Measurements from ENCODE around the gene OPTC. TPM values are rescaled to one million over a fixed set of nuclear protein-coding genes. Genes with fewer than 3 reads are reported as not detected.
"Not testable (repeated sequence)": the region's sequence is repeated elsewhere in the genome, so short reads cannot be mapped to it uniquely, and the experiment has no call there.

OPTC gene
- polyA plus RNA-seq, 3 donors from 2014 or later, result not detected

DNA sequence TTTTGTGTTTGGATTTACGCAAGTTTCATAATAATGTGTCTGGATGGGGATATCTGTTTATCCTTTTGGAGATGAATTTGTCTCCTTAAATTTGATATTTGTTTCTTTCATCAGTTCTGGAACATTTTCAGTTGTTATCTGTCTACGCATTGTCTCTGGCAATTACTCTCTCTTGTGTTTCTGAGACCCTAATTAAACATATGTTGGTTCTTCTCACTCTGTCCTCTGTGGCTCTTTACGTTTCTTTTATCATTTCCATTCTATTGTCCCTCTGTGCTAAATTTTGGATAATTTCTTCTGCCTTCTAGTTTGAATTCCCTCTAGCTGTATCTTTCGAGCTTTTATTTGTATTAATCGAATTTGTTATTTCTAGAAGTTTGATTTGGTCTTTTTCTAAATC lies 35.9 kb upstream of the OPTC start:
- H3K4me1 Mint-ChIP-seq, result no peaks in the 10 kb centered on the region
- H3K27ac Mint-ChIP-seq, result no peak overlapping the region
- H3K4me3 Mint-ChIP-seq, result no peak overlapping the region
- no peaks in the 10 kb centered on the region for H3K9me3 Mint-ChIP-seq
- H3K36me3 Mint-ChIP-seq, result no peaks in the 10 kb centered on the region
- no peak for DNase-seq
- H3K27me3 Mint-ChIP-seq (ENCODE audit: low read depth in 3 of 3), result peaks cover 9 to 30% (median 13%) of the 10 kb centered on the region in 3 donors

- no peaks in the 10 kb centered on the region for H3K9me3 Mint-ChIP-seq
- no peak for DNase-seq
- H3K4me1 Mint-ChIP-seq, result no peaks in the 10 kb centered on the region
- H3K27me3 Mint-ChIP-seq (ENCODE audit: low read depth in 3 of 3), result peaks cover 8 to 36% (median 10%) of the 10 kb centered on the region in 3 donors
- H3K36me3 Mint-ChIP-seq, result no peaks in the 10 kb centered on the region
- no peak overlapping the region for H3K4me3 Mint-ChIP-seq
- no peak overlapping the region for H3K27ac Mint-ChIP-seq
These were observed 34.2 kb upstream of the OPTC start for GRCh38 chr1:203459671-203460201.

GRCh38 chr1:203461717-203462116 lies 32.2 kb upstream of the OPTC start:
- no peak for DNase-seq
- Mint-ChIP-seq H3K27me3 (ENCODE audit: low read depth in 3 of 3) (peaks cover 8 to 30% (median 10%) of the 10 kb centered on the region in 3 donors), H3K27ac (no peak overlapping the region), H3K4me3 (no peak overlapping the region), H3K9me3 (no peaks in the 10 kb centered on the region), H3K4me1 (no peaks in the 10 kb centered on the region), H3K36me3 (no peaks in the 10 kb centered on the region)

- DNase-seq, result no peak
- H3K9me3 Mint-ChIP-seq, result no peaks in the 10 kb centered on the region
- H3K27me3 Mint-ChIP-seq (ENCODE audit: low read depth in 3 of 3), result peaks cover 7 to 30% (median 10%) of the 10 kb centered on the region in 3 donors
- H3K4me3 Mint-ChIP-seq, result no peak overlapping the region
- H3K4me1 Mint-ChIP-seq, result no peaks in the 10 kb centered on the region
- H3K36me3 Mint-ChIP-seq, result no peaks in the 10 kb centered on the region
- H3K27ac Mint-ChIP-seq, result no peak overlapping the region
These were observed 31.8 kb upstream of the OPTC start for GRCh38 chr1:203462143-203462542.

DNA sequence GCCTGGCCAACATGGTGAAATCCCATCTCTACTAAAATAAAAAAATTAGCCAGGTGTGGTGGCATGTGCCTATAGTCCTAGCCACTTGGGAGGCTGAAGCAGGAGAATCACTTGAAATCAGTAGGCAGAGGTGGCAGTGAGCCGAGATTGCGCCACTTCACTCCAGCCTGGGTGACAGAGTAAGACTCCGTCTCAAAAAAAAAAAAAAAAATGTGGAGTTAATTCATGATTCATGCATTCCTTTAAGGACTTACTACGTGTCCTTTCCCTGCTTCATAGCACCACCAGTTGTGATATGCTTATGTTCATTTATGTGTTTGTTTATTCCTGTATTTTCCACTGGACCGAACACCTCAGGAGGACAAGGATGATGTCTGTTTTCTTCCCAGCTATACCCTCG lies 31.1 kb upstream of the OPTC start:
- DNase-seq, result no peak
- H3K4me3 Mint-ChIP-seq, result no peak overlapping the region
- H3K27ac Mint-ChIP-seq, result no peak overlapping the region
- H3K36me3 Mint-ChIP-seq, result no peaks in the 10 kb centered on the region
- H3K27me3 Mint-ChIP-seq (ENCODE audit: low read depth in 3 of 3), result peaks cover 9 to 32% (median 10%) of the 10 kb centered on the region in 3 donors
- no peaks in the 10 kb centered on the region for H3K4me1 Mint-ChIP-seq
- no peaks in the 10 kb centered on the region for H3K9me3 Mint-ChIP-seq

GRCh38 chr1:203463469-203464062 lies 30.4 kb upstream of the OPTC start:
- peaks cover 7 to 31% (median 9%) of the 10 kb centered on the region in 3 donors for H3K27me3 Mint-ChIP-seq (ENCODE audit: low read depth in 3 of 3)
- DNase-seq, result no peak
- no peaks in the 10 kb centered on the region for H3K36me3 Mint-ChIP-seq
- H3K27ac Mint-ChIP-seq, result no peak overlapping the region
- H3K9me3 Mint-ChIP-seq, result no peaks in the 10 kb centered on the region
- H3K4me3 Mint-ChIP-seq, result no peak overlapping the region
- H3K4me1 Mint-ChIP-seq, result no peaks in the 10 kb centered on the region

GRCh38 chr1:203464226-203464625 lies 29.7 kb upstream of the OPTC start:
- no peak for DNase-seq
- Mint-ChIP-seq H3K27ac (no peak overlapping the region), H3K9me3 (no peaks in the 10 kb centered on the region), H3K4me3 (no peak overlapping the region), H3K27me3 (ENCODE audit: low read depth in 3 of 3) (peaks cover 7 to 29% (median 9%) of the 10 kb centered on the region in 3 donors), H3K36me3 (no peaks in the 10 kb centered on the region), H3K4me1 (no peaks in the 10 kb centered on the region)

GRCh38 chr1:203464743-203465142 lies 29.2 kb upstream of the OPTC start:
- H3K4me3 Mint-ChIP-seq, result no peak overlapping the region
- DNase-seq, result no peak
- H3K4me1 Mint-ChIP-seq, result no peaks in the 10 kb centered on the region
- H3K36me3 Mint-ChIP-seq, result no peaks in the 10 kb centered on the region
- H3K9me3 Mint-ChIP-seq, result no peaks in the 10 kb centered on the region
- H3K27me3 Mint-ChIP-seq (ENCODE audit: low read depth in 3 of 3), result peaks cover 6 to 28% (median 10%) of the 10 kb centered on the region in 3 donors
- H3K27ac Mint-ChIP-seq, result no peak overlapping the region

DNA sequence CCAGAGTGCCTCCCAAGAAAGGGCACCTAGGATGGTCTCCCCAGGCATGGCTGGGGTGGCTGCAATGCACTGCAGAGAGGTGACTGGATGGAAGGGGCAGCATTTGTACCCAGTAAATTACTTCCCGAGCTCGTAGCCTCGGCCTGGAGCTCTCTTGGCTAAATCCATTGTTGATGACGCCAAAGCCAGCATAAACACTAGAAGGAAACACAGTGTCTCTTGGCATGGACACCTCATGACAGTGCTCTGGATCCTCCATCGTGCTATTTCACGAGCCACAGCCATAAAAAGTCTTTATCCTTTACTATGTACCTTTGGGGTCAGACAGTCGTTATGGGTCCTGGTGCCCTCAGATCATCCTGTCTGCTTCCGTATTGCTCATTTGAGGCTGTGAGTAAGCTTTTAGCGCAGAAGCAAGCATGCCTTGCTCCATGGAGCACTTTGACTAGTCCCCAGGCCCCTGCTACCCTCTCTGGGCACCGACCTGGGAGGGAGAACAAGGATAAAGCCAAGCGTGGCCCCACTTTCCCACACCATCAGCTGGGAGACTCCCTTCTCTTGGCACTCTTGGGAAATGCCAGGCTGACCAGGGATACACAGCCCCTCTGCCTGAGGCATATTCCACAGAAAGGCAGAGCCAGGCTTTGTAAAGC lies 28.7 kb upstream of the OPTC start:
- H3K36me3 Mint-ChIP-seq, result no peaks in the 10 kb centered on the region
- H3K27ac Mint-ChIP-seq, result no peak overlapping the region
- H3K27me3 Mint-ChIP-seq (ENCODE audit: low read depth in 3 of 3), result peaks cover 6 to 26% (median 10%) of the 10 kb centered on the region in 3 donors
- H3K4me3 Mint-ChIP-seq, result no peak overlapping the region
- H3K4me1 Mint-ChIP-seq, result no peaks in the 10 kb centered on the region
- no peak for DNase-seq
- H3K9me3 Mint-ChIP-seq, result no peaks in the 10 kb centered on the region

GRCh38 chr1:203465948-203466347 lies 28.0 kb upstream of the OPTC start:
- no peaks in the 10 kb centered on the region for H3K36me3 Mint-ChIP-seq
- H3K27ac Mint-ChIP-seq, result no peak overlapping the region
- no peaks in the 10 kb centered on the region for H3K9me3 Mint-ChIP-seq
- DNase-seq, result no peak
- no peak overlapping the region for H3K4me3 Mint-ChIP-seq
- peaks cover 5 to 24% (median 10%) of the 10 kb centered on the region in 3 donors for H3K27me3 Mint-ChIP-seq (ENCODE audit: low read depth in 3 of 3)
- H3K4me1 Mint-ChIP-seq, result no peaks in the 10 kb centered on the region

DNA sequence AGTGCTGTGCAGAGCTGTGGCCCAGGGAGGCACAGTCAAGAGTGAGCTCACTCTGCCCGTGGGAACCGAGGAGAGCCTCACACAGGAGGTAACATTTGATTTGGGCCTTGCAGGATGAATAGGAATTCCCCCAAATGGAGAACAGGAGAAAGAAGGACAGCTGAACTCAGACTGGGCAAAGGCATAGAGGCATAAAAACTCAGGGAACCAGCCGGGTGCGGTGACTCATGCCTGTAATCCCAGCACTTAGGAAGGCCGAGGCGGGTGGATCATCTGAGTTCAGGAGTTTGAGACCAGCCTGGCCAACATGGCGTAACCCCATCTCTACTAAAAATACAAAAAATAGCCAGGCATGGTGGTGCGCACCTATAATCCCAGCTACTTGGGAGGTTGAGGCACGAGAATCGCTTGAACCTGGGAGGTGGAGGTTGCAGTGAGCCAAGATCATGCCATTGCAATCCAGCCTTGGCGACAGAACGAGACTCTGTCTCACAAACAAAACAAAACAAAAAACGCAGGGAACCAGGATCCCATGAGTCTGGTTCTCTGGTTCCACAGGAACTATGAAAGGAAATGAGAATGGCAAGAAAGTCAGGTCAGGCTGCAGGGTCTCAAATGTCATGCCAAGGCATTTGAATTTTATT lies 26.9 kb upstream of the OPTC start:
- H3K27me3 Mint-ChIP-seq (ENCODE audit: low read depth in 3 of 3), result peaks cover 3 to 18% (median 9%) of the 10 kb centered on the region in 3 donors
- H3K4me1 Mint-ChIP-seq, DNase-seq, H3K36me3 Mint-ChIP-seq, H3K9me3 Mint-ChIP-seq, H3K4me3 Mint-ChIP-seq: not testable (repeated sequence)
- H3K27ac Mint-ChIP-seq, result peak overlapping the region in 1 of 6 donors; percentile 8

GRCh38 chr1:203467550-203467921 lies 26.4 kb upstream of the OPTC start:
- no peaks in the 10 kb centered on the region for H3K36me3 Mint-ChIP-seq
- no peaks in the 10 kb centered on the region for H3K4me1 Mint-ChIP-seq
- H3K27me3 Mint-ChIP-seq (ENCODE audit: low read depth in 3 of 3), result peaks cover 2 to 18% (median 8%) of the 10 kb centered on the region in 3 donors
- H3K27ac Mint-ChIP-seq, result no peak overlapping the region
- no peak for DNase-seq
- no peak overlapping the region for H3K4me3 Mint-ChIP-seq
- no peaks in the 10 kb centered on the region for H3K9me3 Mint-ChIP-seq

- H3K4me1 Mint-ChIP-seq, result no peaks in the 10 kb centered on the region
- H3K36me3 Mint-ChIP-seq, result no peaks in the 10 kb centered on the region
- DNase-seq, result no peak
- peaks cover 1 to 14% (median 9%) of the 10 kb centered on the region in 3 donors for H3K27me3 Mint-ChIP-seq (ENCODE audit: low read depth in 3 of 3)
- H3K27ac Mint-ChIP-seq, result no peak overlapping the region
- no peaks in the 10 kb centered on the region for H3K9me3 Mint-ChIP-seq
- H3K4me3 Mint-ChIP-seq, result no peak overlapping the region
These were observed 25.6 kb upstream of the OPTC start for GRCh38 chr1:203468326-203468725.

- no peaks in the 10 kb centered on the region for H3K9me3 Mint-ChIP-seq
- peaks cover 4 to 10% (median 9%) of the 10 kb centered on the region in 3 donors for H3K27me3 Mint-ChIP-seq (ENCODE audit: low read depth in 3 of 3)
- no peak overlapping the region for H3K4me3 Mint-ChIP-seq
- H3K27ac Mint-ChIP-seq, result no peak overlapping the region
- no peaks in the 10 kb centered on the region for H3K4me1 Mint-ChIP-seq
- no peak for DNase-seq
- H3K36me3 Mint-ChIP-seq, result no peaks in the 10 kb centered on the region
These were observed 23.7 kb upstream of the OPTC start for GRCh38 chr1:203470240-203470639.
